Right lobe of liver (tissue), 4 donors: Measurements from ENCODE around the gene MOV10.

Experiments used
- POLR2A ChIP-seq: fragments of 450-650 bp; IDR thresholded peaks from one replicate; pipeline ENCODE4 v1.6.1; 2017; ENCODE audit warnings: antibody characterized with exemption, mild to moderate bottlenecking
- TF ChIP-seq, protein P1 (sequence below), 4 donors: fragments of 200-600 bp in 3 of 4; fragments of 450-650 bp in 1 of 4; IDR thresholded peaks; one replicate each; pipeline versions ENCODE4 v1.5.1 to v1.8.0; 2016 to 2022; ENCODE audit warnings: antibody characterized with exemption in 4 of 4, mild to moderate bottlenecking in 2 of 4
- donor health status: DM: no; HTN: no; CAD: no.
- donor health status: DM: no; HTN: no; CAD: no.
- donor health status: DM: no; HTN: yes; CAD: no.

DNA sequence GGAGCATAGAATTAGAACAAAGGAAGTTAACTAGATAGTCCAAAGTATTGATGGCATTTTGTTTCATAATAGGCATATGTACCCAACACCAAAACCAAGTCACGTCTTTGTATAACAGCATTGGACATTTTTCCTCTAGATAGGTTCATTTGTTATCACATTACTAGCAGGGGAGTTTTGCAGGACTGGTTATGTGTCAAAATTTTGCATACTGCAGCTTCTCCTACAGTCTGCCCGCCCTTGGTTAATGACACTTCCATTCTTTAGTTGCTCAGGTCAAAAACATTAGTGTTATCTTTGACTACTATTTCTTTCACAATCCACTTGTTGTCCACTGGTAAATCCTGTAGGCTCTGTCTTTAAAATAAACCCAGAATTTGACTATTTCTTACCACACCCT is 45.9 kb upstream of the MOV10 start:
- TF ChIP-seq, protein P1, sequence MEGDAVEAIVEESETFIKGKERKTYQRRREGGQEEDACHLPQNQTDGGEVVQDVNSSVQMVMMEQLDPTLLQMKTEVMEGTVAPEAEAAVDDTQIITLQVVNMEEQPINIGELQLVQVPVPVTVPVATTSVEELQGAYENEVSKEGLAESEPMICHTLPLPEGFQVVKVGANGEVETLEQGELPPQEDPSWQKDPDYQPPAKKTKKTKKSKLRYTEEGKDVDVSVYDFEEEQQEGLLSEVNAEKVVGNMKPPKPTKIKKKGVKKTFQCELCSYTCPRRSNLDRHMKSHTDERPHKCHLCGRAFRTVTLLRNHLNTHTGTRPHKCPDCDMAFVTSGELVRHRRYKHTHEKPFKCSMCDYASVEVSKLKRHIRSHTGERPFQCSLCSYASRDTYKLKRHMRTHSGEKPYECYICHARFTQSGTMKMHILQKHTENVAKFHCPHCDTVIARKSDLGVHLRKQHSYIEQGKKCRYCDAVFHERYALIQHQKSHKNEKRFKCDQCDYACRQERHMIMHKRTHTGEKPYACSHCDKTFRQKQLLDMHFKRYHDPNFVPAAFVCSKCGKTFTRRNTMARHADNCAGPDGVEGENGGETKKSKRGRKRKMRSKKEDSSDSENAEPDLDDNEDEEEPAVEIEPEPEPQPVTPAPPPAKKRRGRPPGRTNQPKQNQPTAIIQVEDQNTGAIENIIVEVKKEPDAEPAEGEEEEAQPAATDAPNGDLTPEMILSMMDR (IDR thresholded peaks at IDR 0.05): no peak
- TF ChIP-seq POLR2A: no peak
